HepG2 (cell line): Measurements from ENCODE around the gene TMEM204. TPM values are rescaled to one million over a fixed set of nuclear protein-coding genes. Genes with fewer than 3 reads are reported as not detected.

Experiments
- BRD4 ChIP-seq: sonication (generic); formaldehyde crosslinking; IDR thresholded peaks from 2 replicates; pipeline ENCODE4 v1.4.0; 2020; ENCODE audit warnings: missing genetic modification reagents
- CAMTA2 ChIP-seq: sonication (generic); formaldehyde crosslinking; IDR thresholded peaks from 2 replicates; pipeline ENCODE4 v1.4.0; 2020; ENCODE audit warnings: mild to moderate bottlenecking, missing genetic modification reagents, borderline replicate concordance
- HDAC1 ChIP-seq: sonication (generic); formaldehyde crosslinking; IDR thresholded peaks from 2 replicates; pipeline ENCODE4 v1.5.1; 2020; ENCODE audit warnings: mild to moderate bottlenecking, missing genetic modification reagents
- KLF16 ChIP-seq, 2 experiments: sonication (generic) in 1 of 2; formaldehyde crosslinking in 1 of 2; IDR thresholded peaks; 2 replicates each; pipeline versions ENCODE4 v1.6.1 to v1.8.0; 2016 to 2023; ENCODE audit warnings: missing genetic modification reagents in 2 of 2, missing compliant biosample characterization in 1 of 2
- MTA3 ChIP-seq: sonication (generic); formaldehyde crosslinking; IDR thresholded peaks from 2 replicates; pipeline ENCODE4 v1.4.0; 2020; ENCODE audit warnings: missing genetic modification reagents
- NFKB2 ChIP-seq: sonication (generic); formaldehyde crosslinking; IDR thresholded peaks from 2 replicates; pipeline ENCODE4 v1.4.0; 2020; ENCODE audit warnings: missing genetic modification reagents, borderline replicate concordance
- NFRKB ChIP-seq: fragments of 450-650 bp; IDR thresholded peaks from 2 replicates; pipeline ENCODE4 v1.6.1; 2017
- PAX8 ChIP-seq: sonication (generic); formaldehyde crosslinking; IDR thresholded peaks from 2 replicates; pipeline ENCODE4 v1.8.0; 2022; ENCODE audit warnings: mild to moderate bottlenecking, missing genetic modification reagents, borderline replicate concordance
- RAD21 ChIP-seq: fragments of 450-650 bp; formaldehyde crosslinking; IDR thresholded peaks from 2 replicates; pipeline ENCODE4 v1.5.0; 2020; ENCODE audit warnings: mild to moderate bottlenecking
- SAFB2 ChIP-seq: sonication (generic); formaldehyde crosslinking; IDR thresholded peaks from 2 replicates; pipeline ENCODE4 v1.5.1; 2020; ENCODE audit warnings: missing genetic modification reagents, low read depth, mild to moderate bottlenecking, borderline replicate concordance
- TFAP4 ChIP-seq: sonication (generic); IDR thresholded peaks from 2 replicates; pipeline ENCODE4 v1.6.1; 2016; ENCODE audit warnings: low read depth, borderline replicate concordance
- THAP11 ChIP-seq: IDR thresholded peaks from 2 replicates; pipeline ENCODE4 v1.6.1; 2016; ENCODE audit warnings: missing biosample characterization, missing genetic modification reagents
- ZFP1 ChIP-seq: IDR thresholded peaks from 2 replicates; pipeline ENCODE4 v1.6.1; 2016
- ZNF253 ChIP-seq: sonication (generic); formaldehyde crosslinking; IDR thresholded peaks from 2 replicates; pipeline ENCODE4 v1.8.0; 2022; ENCODE audit warnings: mild to moderate bottlenecking, missing genetic modification reagents, borderline replicate concordance
- ZNF354B ChIP-seq: sonication (generic); formaldehyde crosslinking; IDR thresholded peaks from 2 replicates; pipeline ENCODE4 v1.8.0; 2022; ENCODE audit warnings: mild to moderate bottlenecking, missing genetic modification reagents
- ZNF501 ChIP-seq: sonication (generic); formaldehyde crosslinking; IDR thresholded peaks from 2 replicates; pipeline ENCODE4 v1.5.1; 2020; ENCODE audit warnings: mild to moderate bottlenecking, moderate library complexity, missing genetic modification reagents
- ZNF614 ChIP-seq: IDR thresholded peaks from 2 replicates; pipeline ENCODE4 v1.6.1; 2018; ENCODE audit warnings: missing biosample characterization, missing genetic modification reagents, inconsistent platforms, borderline replicate concordance
- ZNF720 ChIP-seq: sonication (generic); formaldehyde crosslinking; IDR thresholded peaks from 2 replicates; pipeline ENCODE4 v1.4.0; 2020; ENCODE audit warnings: missing genetic modification reagents
- ZNF768 ChIP-seq: sonication (generic); formaldehyde crosslinking; IDR thresholded peaks from 2 replicates; pipeline ENCODE4 v1.4.0; 2020; ENCODE audit warnings: missing genetic modification reagents
- ZNF841 ChIP-seq: sonication (generic); formaldehyde crosslinking; IDR thresholded peaks from 2 replicates; pipeline ENCODE4 v1.8.1; 2023; ENCODE audit warnings: missing genetic modification reagents, borderline replicate concordance
- polyA plus RNA-seq, 8 experiments: library from polyadenylated mRNA; depleted of rRNA in 3 of 8; stranded (reverse) in 7 of 8; unstranded in 1 of 8; fragments of >200 nt; fragmentation: Illumina TruSeq in 4 of 8; extraction: Trizol in 4 of 8; gene quantifications; 2 replicates each; pipeline versions ENCODE4 v1.2.1 to v1.2.3, GENCODE V29; 2011 to 2016; ENCODE audit warnings: low read depth in 4 of 8, missing spikeins in 1 of 8, mixed read lengths in 1 of 8; ENCODE audit not compliant: insufficient read depth in 1 of 8
- total RNA-seq, 5 experiments: library from RNA; depleted of rRNA; stranded (reverse); fragments of >200 nt; fragmentation: Illumina TruSeq; extraction: Trizol; gene quantifications; 2 replicates each; pipeline ENCODE4 v1.2.3, GENCODE V29; 2016; ENCODE audit warnings: low read depth in 1 of 5
- TF ChIP-seq, protein P1 (sequence below): sonication (generic); formaldehyde crosslinking; IDR thresholded peaks from 2 replicates; pipeline ENCODE4 v1.4.0; 2020; ENCODE audit warnings: missing genetic modification reagents, borderline replicate concordance
- TF ChIP-seq, protein P2 (sequence below): sonication (generic); formaldehyde crosslinking; IDR thresholded peaks from 2 replicates; pipeline ENCODE4 v1.8.0; 2022; ENCODE audit warnings: mild to moderate bottlenecking, missing genetic modification reagents, borderline replicate concordance

Gene TMEM204
- total and polyA plus RNA-seq, 2 of the 13 experiments (the other 11 are each of a cell fraction or from before 2014, with no cell fraction given) = not detected

DNA sequence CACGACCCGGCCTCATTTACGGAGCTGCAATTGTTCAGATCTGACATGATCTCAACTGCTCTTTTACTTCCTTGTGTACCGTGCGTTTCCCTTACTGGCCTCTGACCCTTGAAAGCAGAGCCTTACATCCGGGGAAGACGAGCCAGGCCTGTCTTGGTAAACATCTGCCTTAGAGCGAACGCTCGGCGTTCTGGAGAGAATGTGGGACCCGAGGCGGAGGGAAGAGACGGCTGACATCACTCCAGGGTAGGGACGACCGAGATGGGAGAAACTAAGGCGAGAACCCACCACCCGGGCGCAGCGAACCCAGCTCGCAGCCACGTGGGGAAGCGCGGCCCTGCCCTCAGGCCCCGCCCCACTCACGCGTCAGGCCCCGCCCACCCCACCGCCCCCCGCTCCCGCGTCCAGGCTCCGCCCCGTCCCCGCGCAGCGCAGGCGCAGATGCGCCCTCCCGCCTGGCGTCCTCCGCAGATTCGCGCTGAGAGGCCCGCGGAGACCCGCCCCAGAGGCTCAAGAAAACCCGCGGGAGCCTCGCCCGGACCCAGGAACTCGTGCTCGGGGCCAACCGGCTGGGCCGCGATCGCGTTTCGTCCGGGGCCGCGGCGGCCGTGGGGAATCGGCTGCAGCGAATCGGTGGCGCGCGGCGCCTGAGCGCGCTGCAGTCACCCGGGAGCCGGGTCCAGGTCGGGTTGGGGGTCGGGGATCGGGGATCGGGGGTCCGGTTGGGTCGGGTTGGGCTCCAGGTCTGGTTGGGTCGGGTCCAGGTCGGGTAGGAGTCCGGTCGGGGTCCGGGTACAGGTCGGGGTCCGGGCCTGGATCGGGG lies 40.3 kb upstream of the TMEM204 start, which contains the start of gene TELO2 (continued):
- TF ChIP-seq TFAP4 (no peak), ZNF841 (CRISPR knock-in tag) (no peak), MTA3 (CRISPR knock-in tag) (no peak), ZNF768 (CRISPR knock-in tag) (no peak), ZNF614 (CRISPR knock-in tag) (peak; percentile 20; the same call in 1 of the 2 replicates), ZFP1 (CRISPR knock-in tag) (no peak), CAMTA2 (no peak), RAD21 (no peak), SAFB2 (CRISPR knock-in tag) (no peak; the same call in 1 of the 2 replicates), ZNF501 (peak; percentile 57), ZNF253 (no peak), KLF16 (CRISPR knock-in tag; IDR thresholded peaks at IDR 0.05) (peak in 1 of 2 experiments; percentile 46; a peak in 1 of 4 replicates), ZNF720 (CRISPR knock-in tag) (no peak), BRD4 (peak; percentile 46; the same call in 1 of the 2 replicates), NFKB2 (CRISPR knock-in tag) (no peak), THAP11 (CRISPR knock-in tag) (peak; percentile 78), HDAC1 (peak; percentile 87), NFRKB (no peak), ZNF354B (CRISPR knock-in tag) (no peak), PAX8 (CRISPR knock-in tag) (no peak)
- TF ChIP-seq, protein P1, sequence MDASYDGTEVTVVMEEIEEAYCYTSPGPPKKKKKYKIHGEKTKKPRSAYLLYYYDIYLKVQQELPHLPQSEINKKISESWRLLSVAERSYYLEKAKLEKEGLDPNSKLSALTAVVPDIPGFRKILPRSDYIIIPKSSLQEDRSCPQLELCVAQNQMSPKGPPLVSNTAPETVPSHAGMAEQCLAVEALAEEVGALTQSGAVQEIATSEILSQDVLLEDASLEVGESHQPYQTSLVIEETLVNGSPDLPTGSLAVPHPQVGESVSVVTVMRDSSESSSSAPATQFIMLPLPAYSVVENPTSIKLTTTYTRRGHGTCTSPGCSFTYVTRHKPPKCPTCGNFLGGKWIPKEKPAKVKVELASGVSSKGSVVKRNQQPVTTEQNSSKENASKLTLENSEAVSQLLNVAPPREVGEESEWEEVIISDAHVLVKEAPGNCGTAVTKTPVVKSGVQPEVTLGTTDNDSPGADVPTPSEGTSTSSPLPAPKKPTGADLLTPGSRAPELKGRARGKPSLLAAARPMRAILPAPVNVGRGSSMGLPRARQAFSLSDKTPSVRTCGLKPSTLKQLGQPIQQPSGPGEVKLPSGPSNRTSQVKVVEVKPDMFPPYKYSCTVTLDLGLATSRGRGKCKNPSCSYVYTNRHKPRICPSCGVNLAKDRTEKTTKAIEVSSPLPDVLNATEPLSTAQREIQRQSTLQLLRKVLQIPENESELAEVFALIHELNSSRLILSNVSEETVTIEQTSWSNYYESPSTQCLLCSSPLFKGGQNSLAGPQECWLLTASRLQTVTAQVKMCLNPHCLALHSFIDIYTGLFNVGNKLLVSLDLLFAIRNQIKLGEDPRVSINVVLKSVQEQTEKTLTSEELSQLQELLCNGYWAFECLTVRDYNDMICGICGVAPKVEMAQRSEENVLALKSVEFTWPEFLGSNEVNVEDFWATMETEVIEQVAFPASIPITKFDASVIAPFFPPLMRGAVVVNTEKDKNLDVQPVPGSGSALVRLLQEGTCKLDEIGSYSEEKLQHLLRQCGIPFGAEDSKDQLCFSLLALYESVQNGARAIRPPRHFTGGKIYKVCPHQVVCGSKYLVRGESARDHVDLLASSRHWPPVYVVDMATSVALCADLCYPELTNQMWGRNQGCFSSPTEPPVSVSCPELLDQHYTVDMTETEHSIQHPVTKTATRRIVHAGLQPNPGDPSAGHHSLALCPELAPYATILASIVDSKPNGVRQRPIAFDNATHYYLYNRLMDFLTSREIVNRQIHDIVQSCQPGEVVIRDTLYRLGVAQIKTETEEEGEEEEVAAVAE (CRISPR knock-in tag) = no peak; the same call in 1 of the 2 replicates
- TF ChIP-seq, protein P2, sequence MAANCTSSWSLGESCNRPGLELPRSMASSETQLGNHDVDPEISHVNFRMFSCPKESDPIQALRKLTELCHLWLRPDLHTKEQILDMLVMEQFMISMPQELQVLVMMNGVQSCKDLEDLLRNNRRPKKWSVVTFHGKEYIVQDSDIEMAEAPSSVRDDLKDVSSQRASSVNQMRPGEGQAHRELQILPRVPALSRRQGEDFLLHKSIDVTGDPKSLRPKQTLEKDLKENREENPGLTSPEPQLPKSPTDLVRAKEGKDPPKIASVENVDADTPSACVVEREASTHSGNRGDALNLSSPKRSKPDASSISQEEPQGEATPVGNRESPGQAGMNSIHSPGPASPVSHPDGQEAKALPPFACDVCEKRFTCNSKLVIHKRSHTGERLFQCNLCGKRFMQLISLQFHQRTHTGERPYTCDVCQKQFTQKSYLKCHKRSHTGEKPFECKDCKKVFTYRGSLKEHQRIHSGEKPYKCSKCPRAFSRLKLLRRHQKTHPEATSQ (CRISPR knock-in tag) = no peak
